ENCODE measurements around the gene DYNLT1.

GRCh38 chr6:158608221-158608620 is 36.3 kb downstream of the DYNLT1 start:
- TF ChIP-seq CTCF (IDR thresholded peaks at IDR 0.05): no peak
- TF ChIP-seq EP300 (IDR thresholded peaks at IDR 0.05): no peak
- TF ChIP-seq POLR2A (IDR thresholded peaks at IDR 0.05): no peak

Measured in gastroesophageal sphincter (tissue), 3 donors.